ENCODE data around the gene DNAJB12.
"Not testable (repeated sequence)": the region's sequence is repeated elsewhere in the genome, so short reads cannot be mapped to it uniquely, and the experiment has no call there.

Gene DNAJB12

DNA sequence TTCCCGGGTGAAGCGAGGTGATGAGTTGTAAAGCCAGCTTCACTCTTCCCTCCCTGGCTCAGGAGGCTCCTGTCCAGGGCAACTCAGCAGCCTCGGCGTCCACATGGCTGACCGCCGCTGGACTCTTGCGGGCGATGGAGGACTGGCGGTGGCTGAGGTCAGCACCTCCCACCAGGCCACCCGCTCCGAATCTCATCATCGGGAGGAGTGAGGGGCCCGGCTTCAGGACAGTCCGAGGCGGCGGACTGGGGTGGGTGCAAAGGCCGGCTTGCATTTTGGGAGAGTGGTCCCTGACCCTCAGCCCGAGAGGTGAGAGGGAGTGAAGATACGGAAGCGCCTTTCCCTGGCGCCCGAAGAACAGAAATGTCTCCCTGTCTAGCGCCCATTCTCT lies 759 bp downstream of the DNAJB12 start:
- no peak for DNase-seq (ENCODE audit: low read depth in 2 of 2)

DNA sequence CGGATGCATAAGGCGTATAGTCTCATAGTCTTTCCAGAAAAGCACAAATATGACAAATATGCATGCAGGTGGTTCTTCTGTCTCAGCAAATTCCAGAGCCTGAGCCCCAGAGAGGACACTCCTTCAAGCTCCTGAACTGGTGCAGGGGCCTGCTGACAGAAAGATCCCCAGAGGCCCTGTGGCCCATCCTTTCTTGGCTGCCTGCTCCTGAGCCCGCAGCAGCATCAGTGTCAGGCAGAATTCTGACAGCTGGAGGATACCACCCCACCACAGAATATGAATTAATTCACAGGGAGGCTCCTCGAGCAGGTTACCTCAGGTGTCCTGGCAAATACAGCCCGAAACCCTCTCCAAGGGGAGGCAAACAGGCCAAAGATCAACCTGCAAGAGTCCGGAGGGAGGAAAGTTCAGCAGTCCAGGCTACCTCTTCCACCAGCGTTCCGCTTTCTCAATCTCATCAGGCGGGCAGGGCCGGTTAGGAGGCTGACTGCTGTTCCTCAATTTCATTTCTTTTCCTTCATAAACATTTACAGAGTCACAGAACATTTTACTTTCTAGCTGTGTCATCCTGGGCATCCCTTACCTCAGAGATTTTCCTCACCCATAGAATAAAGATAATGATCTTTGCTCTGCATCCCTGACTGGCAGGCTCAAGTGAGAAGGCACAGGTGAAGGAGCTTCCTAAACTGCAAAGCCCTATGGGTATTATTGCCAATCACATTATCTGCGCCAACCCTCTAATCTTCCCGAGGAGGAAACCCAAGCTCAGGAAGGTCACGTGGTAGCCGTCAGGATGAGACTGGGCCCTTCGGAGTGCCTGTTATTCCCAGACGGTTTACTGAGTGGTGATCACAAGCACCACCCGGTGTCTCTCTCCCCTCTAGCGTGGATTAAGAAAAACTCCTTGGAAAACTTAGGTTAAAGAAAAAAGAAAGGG lies 1.4 kb downstream of the DNAJB12 start:
- DNase-seq (ENCODE audit: low read depth in 2 of 2) = no peak

DNA sequence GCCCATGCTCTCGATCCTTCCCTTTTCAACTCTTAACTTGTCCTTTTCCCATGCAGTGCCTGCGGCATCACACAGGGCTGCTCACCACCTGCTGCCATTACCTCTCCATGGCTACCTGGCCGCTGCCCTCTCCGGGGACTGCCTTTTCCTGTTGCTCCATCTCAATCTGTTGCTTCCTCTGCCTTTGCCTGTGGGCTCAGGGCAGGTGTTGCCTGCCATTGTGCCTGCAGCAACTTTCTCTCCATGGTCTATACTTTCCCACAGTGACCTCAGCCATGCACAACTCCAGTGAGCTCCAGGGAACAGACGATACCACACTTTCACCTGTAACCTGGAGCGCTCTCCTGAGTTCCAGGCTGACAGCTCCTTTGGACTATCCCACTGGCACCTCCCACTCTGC lies 3.2 kb downstream of the DNAJB12 start:
- no peak for DNase-seq (ENCODE audit: low read depth in 2 of 2)

DNA sequence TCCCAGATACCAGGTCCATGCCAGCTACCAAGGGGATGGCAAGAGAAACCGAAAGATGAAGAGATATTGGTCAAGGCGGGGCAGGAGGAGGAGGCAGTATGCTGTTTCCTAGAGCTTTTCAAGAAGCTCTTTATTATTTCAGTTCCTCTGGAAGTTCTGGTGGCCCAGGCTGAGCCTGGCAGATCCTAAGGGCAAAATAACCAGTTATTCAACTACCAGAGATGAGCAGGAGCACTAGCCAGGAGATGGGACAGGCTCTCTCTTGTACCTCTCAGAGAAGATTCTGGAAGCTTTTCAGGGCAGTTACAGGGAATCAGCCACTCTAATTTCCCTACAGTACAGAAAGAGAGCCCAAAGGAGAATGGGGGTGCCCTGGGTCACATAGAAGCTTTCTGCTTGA lies 5.3 kb downstream of the DNAJB12 start:
- no peak for DNase-seq (ENCODE audit: low read depth in 2 of 2)

DNA sequence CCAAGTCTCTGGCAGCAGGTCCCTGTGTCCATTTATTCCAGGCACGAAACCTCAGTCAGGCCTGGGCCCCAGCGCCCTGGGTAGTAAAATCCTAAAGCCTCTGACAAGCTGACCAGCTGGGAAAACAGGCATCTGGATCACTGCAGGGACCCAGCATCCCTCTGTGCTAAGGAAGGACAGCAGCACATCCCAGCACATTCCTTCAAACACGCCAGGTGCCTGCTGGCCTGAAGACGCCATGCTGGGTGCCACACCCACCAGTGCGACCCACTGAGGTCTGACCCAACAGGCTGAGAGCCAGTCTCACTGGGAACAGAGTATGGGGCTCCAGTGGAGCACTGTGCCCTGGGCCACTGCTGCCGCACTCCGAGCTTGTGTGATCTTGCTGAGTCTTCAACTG lies 6.4 kb downstream of the DNAJB12 start:
- no peak for DNase-seq (ENCODE audit: low read depth in 2 of 2)

DNA sequence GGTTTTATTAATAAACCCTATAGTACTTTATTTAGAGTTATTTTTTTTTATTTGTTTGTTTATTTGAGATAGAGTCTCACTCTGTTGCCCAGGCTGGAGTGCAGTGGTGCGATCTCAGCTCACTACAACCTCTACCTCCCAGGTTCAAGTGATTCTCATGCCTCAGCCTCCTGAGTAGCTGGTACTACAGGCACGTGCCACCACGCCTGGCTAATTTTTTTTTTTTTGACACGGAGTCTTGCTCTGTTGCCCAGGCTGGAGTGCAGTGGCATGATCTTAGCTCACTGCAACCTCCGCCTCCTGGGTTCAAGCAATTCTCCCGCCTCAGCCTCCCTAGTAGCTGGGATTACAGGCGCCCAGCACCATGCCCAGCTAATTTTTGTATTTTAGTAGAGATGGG lies 8.6 kb downstream of the DNAJB12 start:
- not testable (repeated sequence) for DNase-seq (ENCODE audit: low read depth in 2 of 2)

DNA sequence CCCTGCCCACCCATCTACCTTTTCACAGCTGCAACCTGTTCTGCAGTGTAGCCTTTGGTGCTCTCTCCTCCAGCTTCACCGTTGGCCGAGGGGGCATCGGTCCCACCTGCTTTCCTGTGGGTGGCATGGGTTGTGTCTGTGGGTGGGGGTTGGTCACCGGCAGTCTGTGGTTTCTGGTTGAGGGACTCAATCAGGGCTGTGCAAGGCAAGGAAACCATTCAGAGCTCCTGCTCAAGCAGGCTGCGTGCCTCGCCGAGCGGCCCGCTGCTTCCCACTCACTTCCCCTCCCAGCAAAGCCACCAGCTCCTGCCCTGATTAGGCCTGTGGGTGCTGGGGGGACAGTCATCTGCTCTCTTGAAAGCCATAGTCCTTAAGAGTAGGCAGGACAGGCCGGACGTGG lies 9.8 kb downstream of the DNAJB12 start:
- DNase-seq (ENCODE audit: low read depth in 2 of 2) = no peak

DNA sequence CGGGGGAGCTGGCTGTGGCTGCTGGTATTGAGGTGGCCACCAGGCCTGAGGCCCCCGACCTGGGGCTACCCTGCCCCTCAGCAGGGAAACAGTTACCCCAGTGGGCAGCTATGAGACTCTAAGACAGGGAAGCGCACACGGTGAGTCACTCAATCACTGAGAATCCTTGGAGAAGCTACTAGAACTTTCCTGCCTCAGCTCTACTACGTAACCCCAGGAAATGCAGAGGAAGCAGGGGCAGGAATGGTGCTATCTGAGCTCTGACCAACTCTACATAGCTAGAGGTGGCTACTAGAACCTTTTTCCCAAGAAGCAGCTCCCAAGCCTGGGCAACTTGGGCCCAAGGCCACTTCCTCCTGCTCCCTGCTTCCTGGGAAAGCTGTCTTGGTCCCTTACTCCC lies 11.8 kb downstream of the DNAJB12 start:
- DNase-seq (ENCODE audit: low read depth in 2 of 2) = no peak

DNA sequence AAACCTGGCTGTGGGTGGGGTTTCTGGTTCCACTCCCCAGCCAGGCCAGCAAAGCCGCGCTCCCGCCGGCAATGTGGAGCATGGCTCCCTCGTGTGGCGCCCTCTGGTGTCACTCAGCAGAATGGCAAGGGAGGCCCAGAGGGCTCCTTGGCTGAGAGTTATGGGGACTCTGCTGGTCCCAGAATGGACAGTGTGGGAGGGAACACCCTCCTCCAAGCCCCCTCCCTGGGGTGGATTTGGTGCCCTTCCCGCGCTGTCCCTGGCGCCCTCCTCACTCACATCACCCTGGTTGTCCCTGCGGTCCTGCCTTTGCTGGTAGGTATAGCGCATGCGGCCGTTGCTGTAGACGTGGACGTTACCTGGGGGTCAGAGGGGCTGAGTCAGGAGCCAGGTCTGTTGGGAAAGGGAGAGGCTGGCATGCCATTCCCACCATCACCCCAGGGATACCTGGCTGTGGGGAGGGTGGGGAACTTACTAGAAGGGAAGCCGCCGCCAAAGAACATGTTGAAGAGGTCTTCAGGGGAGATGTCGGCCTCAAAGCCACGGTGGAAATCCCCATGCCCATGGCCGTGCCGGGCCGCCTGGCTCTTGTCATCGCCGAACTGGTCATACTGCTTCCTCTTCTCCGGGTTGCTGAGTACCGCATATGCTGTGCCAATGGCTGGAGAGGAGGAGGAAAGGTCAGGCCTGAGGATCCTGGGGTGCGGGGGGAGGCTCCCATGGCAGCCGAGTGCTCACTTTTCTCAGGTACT lies 14.0 kb downstream of the DNAJB12 start:
- peak; percentile 48 to 62 for DNase-seq (ENCODE audit: low read depth in 2 of 2)

DNA sequence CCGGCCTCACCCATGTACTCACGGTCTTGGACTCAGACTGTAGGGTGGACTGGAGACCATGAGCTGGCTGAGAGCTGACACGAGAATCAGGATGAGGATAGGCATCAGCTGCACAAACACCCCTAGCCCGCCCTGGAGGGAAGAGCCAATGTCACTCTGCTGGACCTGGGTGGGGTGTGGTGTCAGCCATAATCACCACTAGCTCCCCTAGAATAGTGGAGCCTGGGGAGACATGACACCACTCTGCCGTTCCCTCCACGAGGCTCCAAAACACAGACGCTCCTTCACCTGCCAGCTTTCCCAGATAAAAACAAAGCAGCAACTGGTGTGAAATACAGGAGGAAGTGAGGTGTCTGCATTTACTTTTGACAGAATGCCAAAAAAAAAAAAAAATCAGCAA lies 16.5 kb downstream of the DNAJB12 start:
- DNase-seq (ENCODE audit: low read depth in 2 of 2) = no peak

DNA sequence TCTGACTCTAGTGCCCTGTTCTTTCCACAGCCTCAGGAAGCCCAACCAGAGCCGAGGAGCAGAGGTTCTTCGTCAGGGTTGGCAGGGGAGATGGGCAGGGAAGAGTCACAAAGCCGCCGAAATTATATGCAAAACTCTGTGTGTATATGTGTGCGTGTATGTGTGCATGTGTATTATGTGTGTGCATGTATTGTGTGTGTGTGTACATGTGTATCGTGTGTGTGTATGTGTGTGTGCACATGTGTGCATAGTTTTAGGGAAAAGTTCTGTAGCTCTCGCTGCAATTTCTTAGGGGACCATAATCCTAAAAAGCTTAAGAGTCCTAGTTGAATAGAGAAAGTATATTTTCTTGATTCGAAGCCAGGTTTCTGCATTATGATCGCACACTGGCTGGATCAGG lies 17.0 kb downstream of the DNAJB12 start:
- no peak for DNase-seq (ENCODE audit: low read depth in 2 of 2)

DNA sequence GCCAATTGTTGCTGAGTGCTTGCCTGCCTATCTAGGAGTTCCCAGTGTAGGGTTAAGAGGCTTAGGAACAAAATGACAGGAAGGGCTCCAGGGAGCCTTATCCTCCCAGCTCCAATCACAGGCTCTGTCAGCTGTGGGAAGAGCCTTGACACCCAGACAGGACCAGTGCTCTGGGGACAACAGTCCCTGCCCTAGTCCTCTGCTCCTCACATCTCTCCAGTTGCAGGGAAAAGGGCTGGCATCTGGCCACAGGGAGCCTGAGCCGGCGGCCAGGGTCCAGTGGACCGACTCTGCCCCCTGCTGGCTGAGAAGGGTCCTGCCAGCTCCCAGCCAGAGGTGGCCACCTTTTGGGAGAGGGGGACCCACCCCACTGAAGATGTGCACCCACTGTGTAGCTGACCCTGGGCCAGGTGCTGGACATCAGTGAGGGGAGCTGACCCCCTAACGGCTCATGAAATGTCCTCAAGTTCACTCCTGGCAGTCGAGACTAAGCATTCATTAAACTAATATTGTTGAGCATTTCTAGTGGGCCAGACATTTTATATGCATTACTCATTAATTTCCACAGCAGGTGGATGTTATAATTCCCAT lies 17.6 kb downstream of the DNAJB12 start:
- peak in 1 of 2 donors; percentile 50 for DNase-seq (ENCODE audit: low read depth in 2 of 2)

DNA sequence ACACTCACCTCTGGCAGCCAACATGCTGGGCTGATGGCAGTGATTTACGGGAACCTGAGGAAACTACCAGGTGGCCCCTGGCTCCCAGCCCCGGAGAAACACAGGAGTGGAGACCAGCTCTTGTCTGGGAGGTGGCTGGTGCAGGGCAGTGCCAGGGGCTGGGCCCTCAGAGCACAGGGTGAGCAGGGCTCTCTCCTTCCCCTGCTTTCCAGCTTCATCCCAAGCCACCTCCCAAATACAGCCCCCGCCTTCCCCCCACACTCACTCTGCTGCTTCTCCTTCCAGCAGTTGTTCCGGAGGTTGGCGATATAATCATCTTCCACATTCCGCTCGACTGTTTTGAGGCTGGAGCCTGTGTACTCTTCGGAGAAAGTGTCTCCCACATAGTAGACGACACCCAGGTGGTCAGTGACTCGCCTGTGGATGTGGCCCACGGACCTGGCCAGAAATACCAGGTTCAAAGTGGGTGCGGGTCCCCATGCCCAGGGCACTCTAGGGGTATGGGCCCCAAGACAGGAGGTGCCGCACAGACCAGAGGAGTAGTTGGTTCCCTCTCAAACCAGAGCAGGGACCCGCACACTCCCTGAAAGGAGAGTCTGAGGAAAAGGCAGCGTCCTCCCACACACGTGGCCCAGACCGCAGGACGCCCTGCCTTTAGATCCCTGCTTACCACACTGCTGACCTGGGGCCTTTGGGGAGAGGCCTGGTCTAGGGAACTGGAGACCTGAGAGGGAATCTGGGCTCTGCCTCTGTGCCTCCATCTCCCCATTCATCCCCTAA lies 18.3 kb downstream of the DNAJB12 start:
- no peak for DNase-seq (ENCODE audit: low read depth in 2 of 2)

DNA sequence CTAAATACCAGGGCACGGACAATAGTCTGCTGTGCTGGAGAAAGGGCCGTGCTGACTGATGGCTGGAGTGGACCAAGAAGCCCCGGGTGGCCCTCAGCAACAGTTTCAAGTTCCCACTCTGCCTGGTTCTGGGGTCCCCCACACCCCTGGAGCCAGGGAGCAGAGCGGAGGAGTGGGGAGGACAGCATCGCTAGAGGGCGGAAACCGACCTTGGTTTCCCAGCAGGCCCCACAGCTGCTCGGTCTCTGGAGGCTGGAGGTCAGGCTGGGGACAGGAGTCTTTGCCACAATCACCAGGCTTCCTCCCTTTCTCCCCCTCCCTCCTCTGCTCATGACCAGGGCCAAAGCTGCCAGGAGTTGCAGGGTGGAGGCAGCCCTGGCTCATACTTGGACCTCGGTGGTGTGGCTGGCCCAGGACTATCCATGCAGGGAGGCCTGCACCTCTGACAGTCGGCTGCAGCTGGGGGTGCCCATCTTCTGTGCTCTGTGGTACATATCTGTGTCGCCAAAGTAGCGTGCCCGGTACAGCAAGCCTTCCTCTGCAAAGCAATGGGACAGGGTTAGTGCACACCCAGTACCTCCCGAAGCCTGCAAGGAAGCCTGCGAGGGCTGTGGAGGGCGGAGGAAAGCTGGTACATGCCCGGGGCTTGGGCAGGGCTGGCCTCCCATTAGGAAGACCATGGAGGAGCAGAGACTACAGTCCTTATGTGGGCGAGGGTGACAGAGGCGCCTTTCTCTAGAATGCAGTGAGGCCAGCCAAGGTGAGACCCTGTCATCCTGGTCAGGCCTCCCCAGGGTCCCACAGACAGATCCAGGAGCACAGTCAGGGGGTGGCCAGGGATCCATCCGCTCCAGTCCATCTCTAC lies 19.1 kb downstream of the DNAJB12 start:
- DNase-seq (ENCODE audit: low read depth in 2 of 2) = no peak

DNA sequence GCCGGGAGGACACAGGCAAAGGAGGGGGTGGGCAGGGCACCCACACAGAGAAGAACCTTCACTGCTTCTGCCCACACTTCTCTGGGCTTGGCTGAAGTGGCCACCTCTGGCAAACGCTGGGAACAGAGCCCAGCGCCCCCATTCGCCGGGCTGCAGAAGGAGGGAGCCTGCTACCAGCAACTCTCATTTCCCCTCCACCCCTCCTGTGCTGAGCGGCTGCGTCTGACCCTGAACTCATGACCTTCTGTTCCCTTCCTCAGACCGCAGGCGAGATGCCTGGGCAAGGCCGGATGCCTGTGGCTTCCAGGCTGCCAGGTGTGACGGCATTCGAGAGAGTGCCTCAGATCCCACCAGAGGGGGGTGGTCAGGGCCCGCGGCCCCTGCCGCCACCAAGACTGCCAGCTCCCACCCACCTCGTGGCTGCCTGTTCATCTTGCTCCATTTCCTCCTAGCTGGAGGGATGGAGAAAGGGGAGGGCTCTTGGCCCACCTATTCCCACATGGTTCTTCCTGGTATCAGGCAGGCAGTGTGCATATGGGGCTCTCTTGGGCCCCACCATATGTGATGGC lies 19.8 kb downstream of the DNAJB12 start:
- peak; percentile 66 to 72 for DNase-seq (ENCODE audit: low read depth in 2 of 2)

DNA sequence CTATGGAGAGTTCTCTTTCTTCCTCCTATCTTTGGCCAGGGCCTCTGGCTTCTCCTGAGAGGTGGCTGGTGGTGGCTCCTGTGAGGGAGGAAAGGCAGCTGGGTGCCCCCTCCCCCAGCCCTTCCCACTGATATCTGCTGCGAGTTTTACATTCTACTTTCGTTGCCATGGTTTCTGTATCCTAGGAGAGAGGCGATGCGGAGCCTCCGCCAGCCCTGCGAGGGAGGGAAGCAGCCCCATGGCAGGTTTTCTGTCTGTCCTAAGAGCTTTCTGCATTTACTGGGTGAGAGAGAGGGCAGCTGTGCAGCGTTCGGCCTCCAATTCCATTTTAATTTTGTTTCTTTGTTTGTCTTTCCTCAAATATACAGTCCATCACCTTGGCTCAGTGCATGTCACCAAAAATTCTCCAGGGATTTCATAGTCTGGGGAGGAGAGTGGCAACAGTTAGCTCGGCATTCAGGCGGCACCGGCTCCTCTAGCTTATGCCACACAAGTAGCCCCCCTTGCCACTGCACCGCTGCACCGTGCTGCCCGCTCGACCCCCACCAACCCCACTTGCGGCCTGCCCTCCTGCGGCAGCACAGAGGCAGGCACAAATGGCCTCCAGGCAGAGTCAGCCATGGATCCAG lies 20.4 kb downstream of the DNAJB12 start:
- DNase-seq (ENCODE audit: low read depth in 2 of 2) = no peak

DNA sequence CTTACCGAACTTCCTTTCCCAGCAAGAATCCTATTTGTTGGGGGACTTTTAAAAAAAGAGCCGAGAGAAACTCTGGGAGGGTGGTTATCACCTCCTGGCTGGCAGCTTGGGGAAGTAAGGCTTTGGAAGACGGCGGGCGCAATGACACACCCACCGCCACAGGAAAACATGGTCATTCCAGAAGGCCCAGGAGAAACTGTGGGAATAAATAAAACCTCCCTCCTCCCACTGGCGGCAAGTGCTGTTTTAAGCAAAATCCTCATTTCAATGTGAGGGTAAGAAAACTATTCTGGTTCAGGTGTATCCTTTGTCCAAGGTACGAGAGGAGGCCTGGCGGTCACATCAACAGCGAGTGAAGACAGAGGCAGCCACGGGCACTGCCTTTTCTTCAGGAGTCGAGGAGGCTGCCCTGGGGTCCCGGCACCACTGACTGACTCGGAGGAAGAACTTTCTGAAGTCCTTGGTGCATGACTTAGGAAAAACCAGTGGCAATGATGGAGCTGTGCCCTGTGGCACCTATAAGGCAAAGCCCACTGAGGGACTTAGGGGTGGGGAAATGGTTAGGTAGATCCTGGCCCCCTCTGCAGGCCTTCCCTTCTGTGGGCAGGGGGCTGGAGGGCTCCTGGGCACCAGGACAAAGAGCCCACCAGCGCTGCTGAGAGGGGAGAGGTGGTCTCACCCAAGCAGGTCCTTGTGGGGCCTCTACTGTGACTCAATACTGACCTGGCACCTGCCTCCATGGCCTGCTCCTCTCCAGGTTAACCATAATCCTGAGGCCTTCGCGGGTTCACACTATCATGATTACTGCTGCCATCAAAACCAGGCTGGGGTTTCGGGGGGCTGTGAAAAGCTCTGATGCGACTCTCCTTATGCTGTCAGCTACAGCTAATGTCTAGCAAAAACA lies 21.4 kb downstream of the DNAJB12 start:
- DNase-seq (ENCODE audit: low read depth in 2 of 2) = no peak

DNA sequence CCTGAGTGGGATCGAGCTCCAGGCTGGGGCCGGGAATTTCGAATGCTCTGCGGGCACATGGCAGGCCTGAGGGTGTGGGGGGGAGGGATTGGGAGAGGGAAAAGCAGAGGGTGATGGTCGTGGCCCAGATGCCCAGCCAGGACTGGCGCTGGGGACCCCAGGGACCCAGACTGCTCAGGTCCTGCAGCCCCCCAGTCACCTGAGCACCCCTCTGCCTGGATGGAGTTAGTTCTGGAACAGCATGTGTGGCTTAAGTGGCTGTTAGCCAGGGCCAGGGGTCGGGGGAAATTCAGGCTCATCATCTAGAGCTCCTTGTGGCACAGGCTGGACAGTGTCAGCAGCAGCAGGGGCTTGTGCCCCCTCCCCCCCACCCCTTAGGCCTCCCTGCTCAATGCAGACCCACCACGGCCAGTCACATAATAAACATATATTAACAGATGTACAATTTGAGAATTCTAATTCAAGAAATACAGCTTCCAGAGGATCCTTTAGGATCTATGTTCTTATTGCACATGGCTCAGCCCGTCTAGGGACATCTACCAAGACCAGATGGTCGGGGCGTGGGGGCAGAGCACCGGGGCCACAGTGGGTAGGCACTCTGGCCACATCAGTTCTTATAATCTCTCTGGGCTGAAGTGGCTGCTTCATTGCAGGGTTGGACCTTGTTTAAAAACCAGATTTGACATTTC lies 22.2 kb downstream of the DNAJB12 start:
- DNase-seq (ENCODE audit: low read depth in 2 of 2) = no peak

Measured in stimulated activated CD8-positive, alpha-beta memory T cell treated with anti-CD3 and anti-CD28 coated beads, Interleukin-7, amount 100 ng/mL, for 4 hours (primary cell).